ENCODE results near the gene SPAG6.

DNA sequence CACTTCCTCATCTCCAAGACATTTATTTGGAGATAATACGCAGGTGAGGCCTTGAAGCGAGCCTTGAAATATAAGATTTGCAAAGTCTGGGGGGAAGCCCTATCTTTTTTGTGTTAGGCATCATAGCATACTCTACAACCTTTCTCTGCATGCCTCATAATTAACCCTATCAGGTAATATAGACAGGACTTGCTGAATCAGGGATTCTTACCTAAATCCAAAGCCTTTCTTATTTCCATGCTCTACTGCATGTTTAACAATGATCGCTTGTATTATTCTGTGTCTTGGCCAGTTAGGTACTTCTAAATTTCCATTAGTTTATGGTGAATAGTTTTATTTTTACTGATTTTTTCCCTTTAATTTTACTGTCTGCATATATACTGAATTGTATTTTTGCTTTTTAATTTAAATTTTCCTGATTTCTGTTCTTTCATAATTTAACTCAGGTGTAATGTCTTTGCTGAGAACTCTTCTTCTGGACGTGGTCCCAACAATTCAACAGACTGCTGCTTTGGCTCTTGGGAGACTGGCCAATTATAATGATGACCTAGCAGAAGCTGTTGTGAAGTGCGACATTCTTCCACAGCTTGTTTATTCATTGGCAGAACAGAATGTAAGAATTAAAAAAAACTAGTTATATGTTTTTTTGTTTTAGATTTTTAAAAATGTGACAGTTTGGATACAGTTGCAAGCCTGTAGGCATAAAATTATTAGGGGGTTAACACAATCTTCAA lies 19.3 kb downstream of the SPAG6 start:
- TF ChIP-seq ZHX1 (conservative IDR thresholded peaks at IDR 0.05; ENCODE audit: low read length) (no peak), ZNF232 (CRISPR knock-in tag; IDR thresholded peaks at IDR 0.05) (no peak)
